A549 (cell line): ENCODE results near the gene UNC5CL. TPM values are rescaled to one million over a fixed set of nuclear protein-coding genes. Genes with fewer than 3 reads are reported as not detected.

Experiments
- ATAC-seq, 2 experiments: fragments of 200-7000 bp in 1 of 2; fragments of >200 bp in 1 of 2; cut with Nextera tagmentation in 1 of 2; cut with Tn5 transposase in 1 of 2; 3 replicates each; pipeline versions ENCODE4 v1.8.0 to v1.9.1; 2018 to 2020; ENCODE audit warnings: mild to moderate bottlenecking in 1 of 2, moderate library complexity in 1 of 2
- CTCF ChIA-PET: fragments of 300-600 bp; sonication (Branson Sonifier 250); formaldehyde crosslinking; extraction: SDS; loops from one replicate; lab custom pipeline; 2021; ENCODE audit warnings: antibody characterized with exemption, inconsistent platforms; lab: Yijun Ruan, JAX
- POLR2A ChIA-PET: fragments of 350-600 bp; formaldehyde crosslinking; extraction: SDS; loops from one replicate; lab custom pipeline; 2021; ENCODE audit warnings: antibody characterized with exemption, inconsistent platforms; lab: Yijun Ruan, JAX
- DNase-seq, 2 experiments: peaks; one replicate each; pipeline versions ENCODE4 v3.0.0 to v3.0.0-alpha.2; 2011 to 2016; ENCODE audit warnings: low read depth in 1 of 2, low spot score in 1 of 2
- FAIRE-seq: peaks from 2 replicates; lab custom pipeline; 2011; peaks lifted over from hg19 to GRCh38; lab: Jason Lieb, UNC
- H3K27ac ChIP-seq, 2 experiments: fragments of >200 bp; sonication (Bioruptor Twin); formaldehyde crosslinking; 3 replicates each; pipeline ENCODE4 v1.5.1; 2016 to 2017
- H3K4me1 ChIP-seq: fragments of >200 bp; sonication (Bioruptor Twin); formaldehyde crosslinking; 3 replicates; pipeline ENCODE4 v1.6.1; 2016
- H3K4me2 ChIP-seq: fragments of >200 bp; sonication (Bioruptor Twin); formaldehyde crosslinking; 3 replicates; pipeline ENCODE4 v1.6.1; 2016
- H3K4me3 ChIP-seq: fragments of >200 bp; sonication (Bioruptor Twin); formaldehyde crosslinking; 3 replicates; pipeline ENCODE4 v1.5.1; 2016
- H3K9me3 ChIP-seq: fragments of >200 bp; sonication (Bioruptor Twin); formaldehyde crosslinking; 3 replicates; pipeline ENCODE4 v1.6.1; 2016
- BHLHE40 ChIP-seq: IDR thresholded peaks from 2 replicates; pipeline ENCODE4 v1.6.1; 2012; ENCODE audit warnings: low read depth, low read length, inconsistent platforms
- CBX2 ChIP-seq: fragments of 200-600 bp; sonication (generic); IDR thresholded peaks from 2 replicates; pipeline ENCODE4 v1.6.1; 2016; ENCODE audit warnings: low read depth, mild to moderate bottlenecking, borderline replicate concordance
- CBX8 ChIP-seq: fragments of 200-600 bp; sonication (generic); IDR thresholded peaks from 2 replicates; pipeline ENCODE4 v1.6.1; 2016
- CHD4 ChIP-seq: fragments of 200-600 bp; sonication (generic); IDR thresholded peaks from 2 replicates; pipeline ENCODE4 v1.6.1; 2016; ENCODE audit warnings: antibody characterized with exemption, mild to moderate bottlenecking, borderline replicate concordance
- CTCF ChIP-seq: fragments of >200 bp; sonication (Bioruptor Twin); formaldehyde crosslinking; IDR thresholded peaks from 3 replicates; pipeline ENCODE4 v1.5.1; 2016
- E2F6 ChIP-seq: IDR thresholded peaks from 2 replicates; pipeline ENCODE4 v1.6.1; 2012; ENCODE audit warnings: low read depth, borderline replicate concordance
- ELK1 ChIP-seq: fragments of 150-350 bp; IDR thresholded peaks from 2 replicates; pipeline ENCODE4 v1.6.1; 2014; ENCODE audit warnings: low read depth, mild to moderate bottlenecking, low read length
- EP300 ChIP-seq, 2 experiments: fragments of >200 bp; sonication (Bioruptor Twin); formaldehyde crosslinking; IDR thresholded peaks; 2 replicates in 1 of 2; 3 replicates in 1 of 2; pipeline ENCODE4 v1.6.1; 2016 to 2017
- GATA3 ChIP-seq: IDR thresholded peaks from 2 replicates; pipeline ENCODE4 v1.6.1; 2012; ENCODE audit warnings: borderline replicate concordance
- HOXA7 ChIP-seq: fragments of 250-450 bp; sonication (Bioruptor Pico); IDR thresholded peaks from 2 replicates; pipeline ENCODE4 v1.5.0; 2020; ENCODE audit warnings: mild to moderate bottlenecking, moderate library complexity
- HOXB5 ChIP-seq: fragments of 250-450 bp; sonication (Bioruptor Pico); IDR thresholded peaks from 2 replicates; pipeline ENCODE4 v1.5.0; 2020; ENCODE audit warnings: mild to moderate bottlenecking, moderate library complexity
- JUN ChIP-seq, 2 experiments: fragments of >200 bp; sonication (Bioruptor Twin); formaldehyde crosslinking; IDR thresholded peaks; 2 replicates in 1 of 2; 3 replicates in 1 of 2; pipeline ENCODE4 v1.6.1; 2016 to 2017
- KDM5A ChIP-seq: fragments of 200-600 bp; sonication (generic); IDR thresholded peaks from 2 replicates; pipeline ENCODE4 v1.6.1; 2016; ENCODE audit warnings: antibody characterized with exemption, mild to moderate bottlenecking
- MAFK ChIP-seq: fragments of 450-650 bp; IDR thresholded peaks from 2 replicates; pipeline ENCODE4 v1.6.1; 2014; ENCODE audit not compliant: partially characterized antibody
- MAZ ChIP-seq: fragments of 150-350 bp; IDR thresholded peaks from 2 replicates; pipeline ENCODE4 v1.6.1; 2014; ENCODE audit warnings: antibody characterized with exemption, low read depth, low read length, borderline replicate concordance
- NPAS2 ChIP-seq: fragments of 250-450 bp; sonication (Bioruptor Pico); IDR thresholded peaks from 2 replicates; pipeline ENCODE4 v1.8.0; 2022; ENCODE audit warnings: mild to moderate bottlenecking, moderate library complexity, borderline replicate concordance
- NR3C1 ChIP-seq: fragments of >200 bp; sonication (Bioruptor Twin); formaldehyde crosslinking; IDR thresholded peaks from 3 replicates; pipeline ENCODE4 v1.6.1; 2017
- PHF8 ChIP-seq: fragments of 200-600 bp; sonication (generic); IDR thresholded peaks from 2 replicates; pipeline ENCODE4 v1.6.1; 2016; ENCODE audit warnings: low read depth, mild to moderate bottlenecking, antibody characterized with exemption, moderate library complexity, borderline replicate concordance
- RAD21 ChIP-seq, 2 experiments: fragments of >200 bp in 1 of 2; sonication (Bioruptor Twin) in 1 of 2; formaldehyde crosslinking in 1 of 2; IDR thresholded peaks in 1 of 2; conservative IDR thresholded peaks in 1 of 2; 2 replicates in 1 of 2; 3 replicates in 1 of 2; pipeline ENCODE4 v1.6.1; 2012 to 2018; ENCODE audit warnings: inconsistent platforms in 1 of 2
- RARB ChIP-seq: fragments of 250-450 bp; sonication (Bioruptor Pico); IDR thresholded peaks from 2 replicates; pipeline ENCODE4 v1.8.0; 2021; ENCODE audit warnings: mild to moderate bottlenecking, moderate library complexity
- RCOR1 ChIP-seq: fragments of 150-350 bp; IDR thresholded peaks from 2 replicates; pipeline ENCODE4 v1.6.1; 2014; ENCODE audit warnings: antibody characterized with exemption, low read length, low read depth
- RNF2 ChIP-seq: fragments of 200-600 bp; sonication (generic); IDR thresholded peaks from 2 replicates; pipeline ENCODE4 v1.6.1; 2016; ENCODE audit warnings: low read depth, mild to moderate bottlenecking, antibody characterized with exemption, moderate library complexity, borderline replicate concordance
- USF2 ChIP-seq: fragments of 450-650 bp; IDR thresholded peaks from 2 replicates; pipeline ENCODE4 v1.6.1; 2014; ENCODE audit warnings: antibody characterized with exemption
- ZC3H11A ChIP-seq: fragments of 450-650 bp; IDR thresholded peaks from 2 replicates; pipeline ENCODE4 v1.6.1; 2014; ENCODE audit warnings: antibody characterized with exemption, mild to moderate bottlenecking
- ZFP36 ChIP-seq: fragments of 450-650 bp; IDR thresholded peaks from 2 replicates; pipeline ENCODE4 v1.6.1; 2014; ENCODE audit warnings: borderline replicate concordance; ENCODE audit not compliant: partially characterized antibody
- ZNF302 ChIP-seq: fragments of 250-450 bp; sonication (Bioruptor Pico); IDR thresholded peaks from 2 replicates; pipeline ENCODE4 v1.9.0; 2021; ENCODE audit warnings: inconsistent platforms, mild to moderate bottlenecking, moderate library complexity
- ZSCAN20 ChIP-seq: fragments of 250-450 bp; sonication (Bioruptor Pico); IDR thresholded peaks from 2 replicates; pipeline ENCODE4 v1.8.0; 2022; ENCODE audit warnings: mild to moderate bottlenecking, moderate library complexity
- WGBS: methylation state at CpG from one replicate; pipeline ENCODE4 v1.1.6; 2017; ENCODE audit errors: missing lambda C conversion rate; 5-methylcytosine and 5-hydroxymethylcytosine counted together
- polyA plus RNA-seq, 4 experiments: library from polyadenylated mRNA; depleted of rRNA in 3 of 4; stranded (reverse); fragments of >200 nt; fragmentation: RNase III in 1 of 4; extraction: RNeasy Plus Mini Kit Qiagen cat#74134 plus additional on column Dnase treatment in 1 of 4; gene quantifications; 2 replicates in 3 of 4; 3 replicates in 1 of 4; pipeline ENCODE4 v1.2.3, GENCODE V29; 2011 to 2017
- TF ChIP-seq, protein P1 (sequence below): fragments of 200-600 bp; sonication (generic); IDR thresholded peaks from 2 replicates; pipeline ENCODE4 v1.6.1; 2016; ENCODE audit warnings: antibody characterized with exemption, mild to moderate bottlenecking, moderate library complexity
- TF ChIP-seq, protein P2 (sequence below): IDR thresholded peaks from 2 replicates; pipeline ENCODE4 v1.6.1; 2012

UNC5CL gene
- polyA plus RNA-seq, 2 of the 4 experiments (the other 2 are of a cell fraction): 1.1 to 2.8 TPM

DNA sequence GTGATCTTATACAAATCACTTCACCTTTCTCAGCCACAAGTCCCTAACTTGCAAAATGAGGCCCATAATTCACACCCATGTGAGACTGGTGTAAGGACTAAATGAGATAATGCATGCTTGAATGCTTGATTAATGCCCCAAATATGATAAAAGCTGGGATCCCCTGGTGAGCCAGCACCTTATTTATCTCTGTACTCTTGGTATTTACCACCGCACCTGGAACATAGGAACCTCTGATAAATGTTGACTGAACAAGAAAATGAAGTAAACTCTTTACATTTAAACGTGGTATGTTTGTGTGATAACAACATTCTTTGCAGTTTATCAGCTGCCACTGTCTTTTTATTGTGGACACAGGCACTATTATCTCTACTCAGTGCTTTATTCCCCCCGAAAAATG is 11.5 kb upstream of the UNC5CL start:
- no peak for DNase-seq
- no peak for FAIRE-seq
- H3K27ac ChIP-seq: no peak overlapping the region
- POLR2A ChIA-PET: no interaction called here
- no peak for TF ChIP-seq ZFP36
- TF ChIP-seq RAD21 (conservative IDR thresholded peaks at IDR 0.05 in 1 of 2, IDR thresholded peaks at IDR 0.05 in 1 of 2): no peak
- TF ChIP-seq EP300 (IDR thresholded peaks at IDR 0.05): no peak
- no peak for TF ChIP-seq MAFK
- no peak for TF ChIP-seq NPAS2 (CRISPR knock-in tag)
- no peak for TF ChIP-seq MAZ
- TF ChIP-seq PHF8: no peak
- no peak for TF ChIP-seq JUN (IDR thresholded peaks at IDR 0.05)
- no peak for TF ChIP-seq HOXA7 (CRISPR knock-in tag)
- no peak for TF ChIP-seq CTCF
- no peak for TF ChIP-seq E2F6
- TF ChIP-seq CBX2: no peak
- TF ChIP-seq ELK1: no peak
- TF ChIP-seq RNF2: no peak
- TF ChIP-seq, protein P1, sequence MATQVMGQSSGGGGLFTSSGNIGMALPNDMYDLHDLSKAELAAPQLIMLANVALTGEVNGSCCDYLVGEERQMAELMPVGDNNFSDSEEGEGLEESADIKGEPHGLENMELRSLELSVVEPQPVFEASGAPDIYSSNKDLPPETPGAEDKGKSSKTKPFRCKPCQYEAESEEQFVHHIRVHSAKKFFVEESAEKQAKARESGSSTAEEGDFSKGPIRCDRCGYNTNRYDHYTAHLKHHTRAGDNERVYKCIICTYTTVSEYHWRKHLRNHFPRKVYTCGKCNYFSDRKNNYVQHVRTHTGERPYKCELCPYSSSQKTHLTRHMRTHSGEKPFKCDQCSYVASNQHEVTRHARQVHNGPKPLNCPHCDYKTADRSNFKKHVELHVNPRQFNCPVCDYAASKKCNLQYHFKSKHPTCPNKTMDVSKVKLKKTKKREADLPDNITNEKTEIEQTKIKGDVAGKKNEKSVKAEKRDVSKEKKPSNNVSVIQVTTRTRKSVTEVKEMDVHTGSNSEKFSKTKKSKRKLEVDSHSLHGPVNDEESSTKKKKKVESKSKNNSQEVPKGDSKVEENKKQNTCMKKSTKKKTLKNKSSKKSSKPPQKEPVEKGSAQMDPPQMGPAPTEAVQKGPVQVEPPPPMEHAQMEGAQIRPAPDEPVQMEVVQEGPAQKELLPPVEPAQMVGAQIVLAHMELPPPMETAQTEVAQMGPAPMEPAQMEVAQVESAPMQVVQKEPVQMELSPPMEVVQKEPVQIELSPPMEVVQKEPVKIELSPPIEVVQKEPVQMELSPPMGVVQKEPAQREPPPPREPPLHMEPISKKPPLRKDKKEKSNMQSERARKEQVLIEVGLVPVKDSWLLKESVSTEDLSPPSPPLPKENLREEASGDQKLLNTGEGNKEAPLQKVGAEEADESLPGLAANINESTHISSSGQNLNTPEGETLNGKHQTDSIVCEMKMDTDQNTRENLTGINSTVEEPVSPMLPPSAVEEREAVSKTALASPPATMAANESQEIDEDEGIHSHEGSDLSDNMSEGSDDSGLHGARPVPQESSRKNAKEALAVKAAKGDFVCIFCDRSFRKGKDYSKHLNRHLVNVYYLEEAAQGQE: no peak
- no peak for TF ChIP-seq HOXB5 (CRISPR knock-in tag)
- TF ChIP-seq, protein P2, sequence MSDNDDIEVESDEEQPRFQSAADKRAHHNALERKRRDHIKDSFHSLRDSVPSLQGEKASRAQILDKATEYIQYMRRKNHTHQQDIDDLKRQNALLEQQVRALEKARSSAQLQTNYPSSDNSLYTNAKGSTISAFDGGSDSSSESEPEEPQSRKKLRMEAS: no peak
- TF ChIP-seq GATA3: no peak
- TF ChIP-seq, all 56 proteins: peak for 0
- CTCF ChIA-PET: interaction anchor here (0.8 kb wide), 1 partner anchor 155 kb away, joined by 3 read pairs; no protein-coding TSS in a partner anchor
- H3K9me3 ChIP-seq: no peaks in the 10 kb centered on the region
- no peak for ATAC-seq
- no peaks in the 10 kb centered on the region for H3K4me1 ChIP-seq
- no peak overlapping the region for H3K4me3 ChIP-seq
- 59% methylated on average over 3 of the region's 3 CpGs for WGBS
- H3K4me2 ChIP-seq: no peak overlapping the region

DNA sequence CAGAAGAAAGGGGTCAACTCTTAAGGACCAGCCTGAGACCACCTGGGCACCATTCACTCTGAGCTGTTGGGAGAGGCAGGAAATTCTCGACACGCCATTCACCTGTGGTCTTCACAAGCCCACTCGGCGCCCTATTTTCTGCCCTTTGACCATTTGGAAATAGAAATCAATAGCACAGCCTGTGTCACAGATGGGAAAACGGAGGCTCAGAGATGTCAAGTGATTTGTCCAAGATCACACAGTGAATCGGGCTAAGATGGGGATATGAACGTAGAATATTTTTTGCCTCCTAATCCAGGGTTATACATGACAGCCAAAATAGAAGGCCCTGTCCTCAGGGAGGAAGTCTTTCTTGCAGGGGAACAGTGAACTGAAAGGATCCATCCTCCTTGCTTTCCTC is 10.9 kb upstream of the UNC5CL start:
- H3K4me3 ChIP-seq: no peak overlapping the region
- TF ChIP-seq JUN (IDR thresholded peaks at IDR 0.05) (no peak), NR3C1 (no peak), ZC3H11A (no peak), CHD4 (no peak), RCOR1 (no peak), CBX8 (no peak), MAFK (no peak), ZNF302 (CRISPR knock-in tag) (no peak), USF2 (no peak), HOXA7 (CRISPR knock-in tag) (no peak), RARB (CRISPR knock-in tag) (no peak), KDM5A (no peak), GATA3 (no peak), BHLHE40 (no peak), ZSCAN20 (CRISPR knock-in tag) (no peak)
- TF ChIP-seq, all 56 proteins: peak for 0
- no peaks in the 10 kb centered on the region for H3K4me1 ChIP-seq
- no peaks in the 10 kb centered on the region for H3K9me3 ChIP-seq
- 87% methylated on average over 7 of the region's 7 CpGs for WGBS
- H3K27ac ChIP-seq: no peak overlapping the region
- POLR2A ChIA-PET: no interaction called here
- FAIRE-seq (no peak), ATAC-seq (no peak), DNase-seq (no peak)
- H3K4me2 ChIP-seq: no peak overlapping the region
- CTCF ChIA-PET: interaction anchor here (0.8 to 2.5 kb wide), 3 partner anchors 10 to 156 kb away, joined by 3 to 7 read pairs (median 5); no protein-coding TSS in a partner anchor
